ENCODE data around the gene PTPRN2.

DNA sequence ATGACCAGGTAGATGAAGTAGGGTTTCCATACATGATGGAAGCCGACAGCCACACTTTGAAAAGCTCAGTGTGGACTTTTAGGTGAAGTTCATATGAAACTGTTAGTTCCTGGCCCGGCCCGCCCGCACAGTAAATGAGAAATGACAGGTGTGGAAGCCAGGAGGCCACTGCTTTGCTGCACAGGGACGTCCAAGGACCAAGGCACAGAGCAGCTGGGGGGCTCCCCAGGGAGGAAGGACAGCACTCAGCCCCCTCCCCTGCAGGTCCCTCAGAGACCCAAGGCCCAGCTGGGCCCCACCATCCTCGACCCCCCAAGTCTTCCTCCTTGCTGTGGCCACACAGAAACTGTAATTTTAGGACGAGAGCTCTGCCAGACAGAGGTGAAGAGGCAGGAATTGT, 219.2 kb downstream of the PTPRN2 start:
- TF ChIP-seq, protein P1, sequence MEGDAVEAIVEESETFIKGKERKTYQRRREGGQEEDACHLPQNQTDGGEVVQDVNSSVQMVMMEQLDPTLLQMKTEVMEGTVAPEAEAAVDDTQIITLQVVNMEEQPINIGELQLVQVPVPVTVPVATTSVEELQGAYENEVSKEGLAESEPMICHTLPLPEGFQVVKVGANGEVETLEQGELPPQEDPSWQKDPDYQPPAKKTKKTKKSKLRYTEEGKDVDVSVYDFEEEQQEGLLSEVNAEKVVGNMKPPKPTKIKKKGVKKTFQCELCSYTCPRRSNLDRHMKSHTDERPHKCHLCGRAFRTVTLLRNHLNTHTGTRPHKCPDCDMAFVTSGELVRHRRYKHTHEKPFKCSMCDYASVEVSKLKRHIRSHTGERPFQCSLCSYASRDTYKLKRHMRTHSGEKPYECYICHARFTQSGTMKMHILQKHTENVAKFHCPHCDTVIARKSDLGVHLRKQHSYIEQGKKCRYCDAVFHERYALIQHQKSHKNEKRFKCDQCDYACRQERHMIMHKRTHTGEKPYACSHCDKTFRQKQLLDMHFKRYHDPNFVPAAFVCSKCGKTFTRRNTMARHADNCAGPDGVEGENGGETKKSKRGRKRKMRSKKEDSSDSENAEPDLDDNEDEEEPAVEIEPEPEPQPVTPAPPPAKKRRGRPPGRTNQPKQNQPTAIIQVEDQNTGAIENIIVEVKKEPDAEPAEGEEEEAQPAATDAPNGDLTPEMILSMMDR (conservative IDR thresholded peaks at IDR 0.05) = no peak
- TF ChIP-seq EZH2 (IDR thresholded peaks at IDR 0.05; ENCODE audit: low read depth) = no peak

Measured in PC-9 (cell line).